K562 (cell line): ENCODE measurements around the gene USP48. TPM values are rescaled to one million over a fixed set of nuclear protein-coding genes. Genes with fewer than 3 reads are reported as not detected.

ENCODE experiments used
- BHLHE40 ChIP-seq: IDR thresholded peaks from 2 replicates; pipeline ENCODE4 v1.6.1; 2011; ENCODE audit warnings: low read length, improper control_type of control experiment
- CBFA2T2 ChIP-seq: fragments of 450-650 bp; conservative IDR thresholded peaks from 2 replicates; pipeline ENCODE4 v1.6.1; 2017; ENCODE audit warnings: mild to moderate bottlenecking
- CBFA2T3 ChIP-seq: fragments of 450-650 bp; IDR thresholded peaks from 2 replicates; pipeline ENCODE4 v1.6.1; 2017
- DACH1 ChIP-seq: fragments of 450-650 bp; IDR thresholded peaks from 2 replicates; pipeline ENCODE4 v1.6.1; 2018; ENCODE audit not compliant: partially characterized antibody
- GATAD2B ChIP-seq: fragments of 450-650 bp; IDR thresholded peaks from 2 replicates; pipeline ENCODE4 v1.6.1; 2017; ENCODE audit warnings: mild to moderate bottlenecking, borderline replicate concordance
- KDM4B ChIP-seq, 2 experiments: fragments of 450-650 bp in 1 of 2; sonication (generic) in 1 of 2; IDR thresholded peaks; 2 replicates each; pipeline ENCODE4 v1.6.1; 2016 to 2017; ENCODE audit warnings: borderline replicate concordance in 2 of 2, antibody characterized with exemption in 1 of 2, low read depth in 1 of 2, mild to moderate bottlenecking in 1 of 2
- LCOR ChIP-seq: sonication (generic); formaldehyde crosslinking; IDR thresholded peaks from 2 replicates; pipeline ENCODE4 v1.8.0; 2022; ENCODE audit warnings: mild to moderate bottlenecking, missing genetic modification reagents
- MEF2D ChIP-seq: conservative IDR thresholded peaks from 2 replicates; pipeline ENCODE4 v1.6.1; 2016; ENCODE audit warnings: low read depth, missing genetic modification characterization, missing compliant biosample characterization
- MIER1 ChIP-seq: fragments of 450-650 bp; IDR thresholded peaks from 2 replicates; pipeline ENCODE4 v1.6.1; 2016; ENCODE audit warnings: antibody characterized with exemption, mild to moderate bottlenecking, low read depth
- NR2C1 ChIP-seq, 2 experiments: fragments of 450-650 bp; IDR thresholded peaks; 2 replicates each; pipeline ENCODE4 v1.6.1; 2017; ENCODE audit warnings: mild to moderate bottlenecking in 2 of 2, antibody characterized with exemption in 1 of 2, inconsistent platforms in 1 of 2, missing compliant biosample characterization in 1 of 2, missing genetic modification characterization in 1 of 2
- NR4A1 ChIP-seq, 2 experiments: fragments of 250-450 bp in 1 of 2; fragments of 450-650 bp in 1 of 2; sonication (Bioruptor Pico) in 1 of 2; IDR thresholded peaks; 2 replicates each; pipeline versions ENCODE4 v1.4.0 to v1.6.1; 2016 to 2020; ENCODE audit warnings: mild to moderate bottlenecking in 2 of 2, missing compliant biosample characterization in 1 of 2, missing genetic modification characterization in 1 of 2, moderate library complexity in 1 of 2
- RBM39 ChIP-seq: fragments of 200-400 bp; formaldehyde crosslinking; optimal IDR thresholded peaks from 2 replicates; pipeline ENCODE3; 2018; ENCODE audit warnings: low read depth, low read length
- TARDBP ChIP-seq: fragments of 450-650 bp; IDR thresholded peaks from 2 replicates; pipeline ENCODE4 v1.6.1; 2016
- TCF7 ChIP-seq: sonication (generic); IDR thresholded peaks from 2 replicates; pipeline ENCODE4 v1.6.1; 2016; ENCODE audit warnings: antibody characterized with exemption, borderline replicate concordance
- TSC22D4 ChIP-seq: fragments of 450-650 bp; IDR thresholded peaks from 2 replicates; pipeline ENCODE4 v1.6.1; 2016; ENCODE audit warnings: missing genetic modification characterization, missing biosample characterization, control low read depth
- ZKSCAN1 ChIP-seq: fragments of 150-350 bp; IDR thresholded peaks from 2 replicates; pipeline ENCODE4 v1.6.1; 2016; ENCODE audit warnings: low read depth, low read length
- ZKSCAN8 ChIP-seq: fragments of 200-800 bp; sonication (Bioruptor generic); IDR thresholded peaks from 2 replicates; pipeline ENCODE4 v1.6.1; 2016; ENCODE audit warnings: missing genetic modification characterization, missing compliant biosample characterization
- ZNF165 ChIP-seq: fragments of 250-450 bp; sonication (Bioruptor Pico); IDR thresholded peaks from 2 replicates; pipeline ENCODE4 v1.4.0; 2020; ENCODE audit warnings: borderline replicate concordance
- ZNF41 ChIP-seq: fragments of 250-450 bp; sonication (Bioruptor Pico); conservative IDR thresholded peaks from 2 replicates; pipeline ENCODE4 v1.4.0; 2020; ENCODE audit warnings: mild to moderate bottlenecking
- ZNF507 ChIP-seq: conservative IDR thresholded peaks from 2 replicates; pipeline ENCODE4 v1.6.1; 2017; ENCODE audit warnings: missing genetic modification characterization, missing compliant biosample characterization
- polyA plus RNA-seq, 8 experiments: library from polyadenylated mRNA; depleted of rRNA in 4 of 8; stranded (reverse) in 5 of 8; unstranded in 3 of 8; fragments of >200 nt; fragmentation: Nextera tagmentation in 2 of 8; fragmentation: Illumina TruSeq in 1 of 8; extraction: Ambion mirVana in 2 of 8; extraction: Trizol in 1 of 8; gene quantifications; 2 replicates each; pipeline versions ENCODE4 v1.2.1 to v1.2.3, GENCODE V29; 2011 to 2014; ENCODE audit warnings: inconsistent platforms in 1 of 8, missing spikeins in 1 of 8
- total RNA-seq, 7 experiments: library from RNA; depleted of rRNA in 6 of 7; stranded (reverse); fragments of >200 nt in 6 of 7; fragmentation: Illumina TruSeq in 2 of 7; extraction: Trizol in 2 of 7; gene quantifications; 2 replicates each; pipeline versions ENCODE4 v1.2.1 to v1.2.3, GENCODE V29; 2011 to 2021; ENCODE audit warnings: low replicate concordance in 1 of 7
- TF ChIP-seq, protein P1 (sequence below): fragments of 250-450 bp; sonication (Bioruptor Pico); IDR thresholded peaks from 2 replicates; pipeline ENCODE4 v1.9.0; 2021; ENCODE audit warnings: mild to moderate bottlenecking, inconsistent platforms
- TF ChIP-seq, protein P2 (sequence below): fragments of 250-450 bp; sonication (Bioruptor Pico); IDR thresholded peaks from 2 replicates; pipeline ENCODE4 v1.4.0; 2020; ENCODE audit warnings: mild to moderate bottlenecking
- TF ChIP-seq, protein P3 (sequence below): fragments of 250-450 bp; sonication (Bioruptor Pico); IDR thresholded peaks from 2 replicates; pipeline ENCODE4 v1.5.0; 2021

USP48 gene
- total and polyA plus RNA-seq, 9 of the 15 experiments (the other 6 are each of a cell fraction or from before 2014, with no cell fraction given): 23.3 to 123 (median 106) TPM

- TF ChIP-seq BHLHE40: peak; percentile 63
- TF ChIP-seq ZNF507 (tag): no peak
- TF ChIP-seq MEF2D (tag): peak; percentile 59; the same call in 1 of the 2 replicates
- TF ChIP-seq NR2C1 (IDR thresholded peaks at IDR 0.05): peak; percentile 48; the same call in 1 of the 2 replicates
- peak; percentile 71 for TF ChIP-seq NR2C1 (tag; IDR thresholded peaks at IDR 0.05)
- peak; percentile 57; the same call in 1 of the 2 replicates for TF ChIP-seq NR4A1 (CRISPR knock-in tag; IDR thresholded peaks at IDR 0.05)
- peak; percentile 75; the same call in 1 of the 2 replicates for TF ChIP-seq NR4A1 (tag; IDR thresholded peaks at IDR 0.05)
- peak; percentile 59; the same call in 1 of the 2 replicates for TF ChIP-seq TARDBP
- TF ChIP-seq CBFA2T2: peak; percentile 85
- no peak for TF ChIP-seq TSC22D4 (tag)
- TF ChIP-seq, protein P1, sequence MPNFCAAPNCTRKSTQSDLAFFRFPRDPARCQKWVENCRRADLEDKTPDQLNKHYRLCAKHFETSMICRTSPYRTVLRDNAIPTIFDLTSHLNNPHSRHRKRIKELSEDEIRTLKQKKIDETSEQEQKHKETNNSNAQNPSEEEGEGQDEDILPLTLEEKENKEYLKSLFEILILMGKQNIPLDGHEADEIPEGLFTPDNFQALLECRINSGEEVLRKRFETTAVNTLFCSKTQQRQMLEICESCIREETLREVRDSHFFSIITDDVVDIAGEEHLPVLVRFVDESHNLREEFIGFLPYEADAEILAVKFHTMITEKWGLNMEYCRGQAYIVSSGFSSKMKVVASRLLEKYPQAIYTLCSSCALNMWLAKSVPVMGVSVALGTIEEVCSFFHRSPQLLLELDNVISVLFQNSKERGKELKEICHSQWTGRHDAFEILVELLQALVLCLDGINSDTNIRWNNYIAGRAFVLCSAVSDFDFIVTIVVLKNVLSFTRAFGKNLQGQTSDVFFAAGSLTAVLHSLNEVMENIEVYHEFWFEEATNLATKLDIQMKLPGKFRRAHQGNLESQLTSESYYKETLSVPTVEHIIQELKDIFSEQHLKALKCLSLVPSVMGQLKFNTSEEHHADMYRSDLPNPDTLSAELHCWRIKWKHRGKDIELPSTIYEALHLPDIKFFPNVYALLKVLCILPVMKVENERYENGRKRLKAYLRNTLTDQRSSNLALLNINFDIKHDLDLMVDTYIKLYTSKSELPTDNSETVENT (CRISPR knock-in tag): peak; percentile 14; the same call in 1 of the 2 replicates
- TF ChIP-seq, protein P2, sequence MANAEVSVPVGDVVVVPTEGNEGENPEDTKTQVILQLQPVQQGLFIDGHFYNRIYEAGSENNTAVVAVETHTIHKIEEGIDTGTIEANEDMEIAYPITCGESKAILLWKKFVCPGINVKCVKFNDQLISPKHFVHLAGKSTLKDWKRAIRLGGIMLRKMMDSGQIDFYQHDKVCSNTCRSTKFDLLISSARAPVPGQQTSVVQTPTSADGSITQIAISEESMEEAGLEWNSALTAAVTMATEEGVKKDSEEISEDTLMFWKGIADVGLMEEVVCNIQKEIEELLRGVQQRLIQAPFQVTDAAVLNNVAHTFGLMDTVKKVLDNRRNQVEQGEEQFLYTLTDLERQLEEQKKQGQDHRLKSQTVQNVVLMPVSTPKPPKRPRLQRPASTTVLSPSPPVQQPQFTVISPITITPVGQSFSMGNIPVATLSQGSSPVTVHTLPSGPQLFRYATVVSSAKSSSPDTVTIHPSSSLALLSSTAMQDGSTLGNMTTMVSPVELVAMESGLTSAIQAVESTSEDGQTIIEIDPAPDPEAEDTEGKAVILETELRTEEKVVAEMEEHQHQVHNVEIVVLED: peak; percentile 38; the same call in 1 of the 2 replicates
- TF ChIP-seq TCF7: peak; percentile 99
- TF ChIP-seq, protein P3, sequence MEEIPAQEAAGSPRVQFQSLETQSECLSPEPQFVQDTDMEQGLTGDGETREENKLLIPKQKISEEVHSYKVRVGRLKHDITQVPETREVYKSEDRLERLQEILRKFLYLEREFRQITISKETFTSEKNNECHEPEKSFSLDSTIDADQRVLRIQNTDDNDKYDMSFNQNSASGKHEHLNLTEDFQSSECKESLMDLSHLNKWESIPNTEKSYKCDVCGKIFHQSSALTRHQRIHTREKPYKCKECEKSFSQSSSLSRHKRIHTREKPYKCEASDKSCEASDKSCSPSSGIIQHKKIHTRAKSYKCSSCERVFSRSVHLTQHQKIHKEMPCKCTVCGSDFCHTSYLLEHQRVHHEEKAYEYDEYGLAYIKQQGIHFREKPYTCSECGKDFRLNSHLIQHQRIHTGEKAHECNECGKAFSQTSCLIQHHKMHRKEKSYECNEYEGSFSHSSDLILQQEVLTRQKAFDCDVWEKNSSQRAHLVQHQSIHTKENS (CRISPR knock-in tag): no peak
- no peak for TF ChIP-seq ZKSCAN1
- peak; percentile 42 for TF ChIP-seq RBM39
- peak; percentile 82 for TF ChIP-seq DACH1
- peak; percentile 92 for TF ChIP-seq CBFA2T3
- peak; percentile 78; the same call in 1 of the 2 replicates for TF ChIP-seq ZNF165 (CRISPR knock-in tag)
- no peak for TF ChIP-seq ZKSCAN8 (CRISPR knock-in tag)
- 0 out of 2 replicates have a peak, but pooled peaks have one; percentile 42 for TF ChIP-seq ZNF41
- peak in 1 of 2 experiments; percentile 43; a peak in 1 of 4 replicates for TF ChIP-seq KDM4B (IDR thresholded peaks at IDR 0.05; ENCODE audit: borderline replicate concordance in 2 of 2, low read depth in 1 of 2)
- 0 out of 2 replicates have a peak, but pooled peaks have one; percentile 38 for TF ChIP-seq MIER1
- TF ChIP-seq LCOR: peak; percentile 71
- TF ChIP-seq GATAD2B: peak; percentile 100
Measured at GRCh38 chr1:21631944-21632887, 150.7 kb downstream of the USP48 start (continued).
